Choroid plexus epithelial cell (primary cell): ENCODE measurements around the gene AATK.
"Not testable (repeated sequence)": the region's sequence is repeated elsewhere in the genome, so short reads cannot be mapped to it uniquely, and the experiment has no call there.

Experiments
- DNase-seq: peaks from one replicate; pipeline ENCODE4 v3.0.0-alpha.2; 2010; ENCODE audit warnings: low read depth
- H3K4me3 ChIP-seq: 2 replicates; pipeline ENCODE4 v1.5.1; 2011; ENCODE audit warnings: low read depth, mild to moderate bottlenecking, control low read depth, low read length, moderate library complexity
- CTCF ChIP-seq: conservative IDR thresholded peaks from 2 replicates; pipeline ENCODE4 v1.5.1; 2011; ENCODE audit warnings: low read depth, mild to moderate bottlenecking, control low read depth, inconsistent platforms, low read length, moderate library complexity

Gene AATK

GRCh38 chr17:81082177-81083073 lies 83.6 kb downstream of the AATK start:
- no peak for TF ChIP-seq CTCF
- DNase-seq = no peak
- H3K4me3 ChIP-seq = no peak overlapping the region

GRCh38 chr17:81081222-81082176 lies 84.5 kb downstream of the AATK start:
- DNase-seq = no peak
- no peak overlapping the region for H3K4me3 ChIP-seq
- TF ChIP-seq CTCF = no peak

GRCh38 chr17:81080019-81080418 lies 86.0 kb downstream of the AATK start:
- no peak for DNase-seq
- no peak overlapping the region for H3K4me3 ChIP-seq
- no peak for TF ChIP-seq CTCF

GRCh38 chr17:81078026-81078913 lies 87.8 kb downstream of the AATK start:
- DNase-seq, H3K4me3 ChIP-seq: not testable (repeated sequence)

GRCh38 chr17:81076141-81076679 lies 89.8 kb downstream of the AATK start:
- TF ChIP-seq CTCF = no peak
- DNase-seq = no peak
- no peak overlapping the region for H3K4me3 ChIP-seq

GRCh38 chr17:81075307-81075706 lies 90.7 kb downstream of the AATK start:
- TF ChIP-seq CTCF = no peak
- DNase-seq = no peak
- H3K4me3 ChIP-seq = no peak overlapping the region
